IMR-90 (cell line): ENCODE results near the gene HAUS7. TPM values are rescaled to one million over a fixed set of nuclear protein-coding genes. Genes with fewer than 3 reads are reported as not detected.

ENCODE experiments used
- ATAC-seq: fragments of 200-7000 bp; cut with Tn5 transposase; 2 replicates; pipeline ENCODE4 v1.9.1; 2020; ENCODE audit warnings: low read depth, mild to moderate bottlenecking, moderate library complexity
- BruUV-seq: library from RNA; stranded (reverse); fragments of 400-500 nt; replicated peaks from 2 replicates; lab custom pipeline; 2021; lab: Mats Ljungman, UMichigan
- CTCF ChIA-PET: fragments of 300-600 bp; formaldehyde crosslinking; extraction: SDS; loops from one replicate; lab custom pipeline; 2021; ENCODE audit warnings: antibody characterized with exemption; lab: Yijun Ruan, JAX
- POLR2A ChIA-PET: fragments of 300-600 bp; sonication (Branson Sonifier 250); formaldehyde crosslinking; loops from one replicate; lab custom pipeline; 2022; ENCODE audit warnings: antibody characterized with exemption; ENCODE audit not compliant: unreplicated experiment; lab: Charles Lee
- DNase-seq: peaks from one replicate; pipeline ENCODE4 v3.0.0; 2013
- H2AFZ ChIP-seq: replicated peaks from 2 replicates; pipeline ENCODE3; 2013; ENCODE audit warnings: low read length, mild to moderate bottlenecking; ENCODE audit not compliant: poor library complexity
- H2AK5ac ChIP-seq: 2 replicates; pipeline ENCODE4 v1.6.1; 2013; ENCODE audit warnings: low read depth, low read length, inconsistent platforms
- H2AK9ac ChIP-seq: replicated peaks from 2 replicates; pipeline ENCODE3; 2013; ENCODE audit warnings: mild to moderate bottlenecking, low read depth, low read length, moderate library complexity; ENCODE audit not compliant: poor library complexity
- H2BK120ac ChIP-seq: 2 replicates; pipeline ENCODE4 v1.6.1; 2013; ENCODE audit warnings: low read depth, low read length, inconsistent platforms
- H2BK15ac ChIP-seq: 3 replicates; pipeline ENCODE4 v1.6.1; 2013; ENCODE audit warnings: low read depth, low read length, inconsistent platforms
- H2BK20ac ChIP-seq: 2 replicates; pipeline ENCODE4 v1.6.1; 2013; ENCODE audit warnings: low read depth, mild to moderate bottlenecking, inconsistent platforms, low read length, moderate library complexity
- H2BK5ac ChIP-seq: 2 replicates; pipeline ENCODE4 v1.6.1; 2013; ENCODE audit warnings: mild to moderate bottlenecking, low read depth, low read length, inconsistent platforms; ENCODE audit not compliant: poor library complexity, severe bottlenecking
- H3K14ac ChIP-seq: replicated peaks from 2 replicates; pipeline ENCODE4 v1.6.1; 2013; ENCODE audit warnings: low read depth, low read length, inconsistent platforms
- H3K18ac ChIP-seq: 2 replicates; pipeline ENCODE4 v1.6.1; 2013; ENCODE audit warnings: low read depth, low read length, control low read depth
- H3K23ac ChIP-seq: 2 replicates; pipeline ENCODE4 v1.6.1; 2013; ENCODE audit warnings: low read depth, low read length, inconsistent platforms
- H3K27ac ChIP-seq: 2 replicates; pipeline ENCODE4 v1.5.1; 2013; ENCODE audit warnings: mild to moderate bottlenecking, control low read depth, low read length; ENCODE audit not compliant: insufficient read depth
- H3K27me3 ChIP-seq: 2 replicates; pipeline ENCODE4 v1.6.1; 2013; ENCODE audit warnings: low read length; ENCODE audit not compliant: control insufficient read depth, insufficient read depth
- H3K36me3 ChIP-seq: 2 replicates; pipeline ENCODE4 v1.6.1; 2013; ENCODE audit warnings: low read length, mixed read lengths; ENCODE audit not compliant: control insufficient read depth, insufficient read depth
- H3K4ac ChIP-seq: 2 replicates; pipeline ENCODE4 v1.6.1; 2013; ENCODE audit warnings: low read depth, low read length, inconsistent platforms
- H3K4me1 ChIP-seq: 2 replicates; pipeline ENCODE4 v1.6.1; 2013; ENCODE audit warnings: low read length, mixed read lengths; ENCODE audit not compliant: control insufficient read depth, insufficient read depth
- H3K4me2 ChIP-seq: 2 replicates; pipeline ENCODE4 v1.6.1; 2013; ENCODE audit warnings: low read depth, mild to moderate bottlenecking, control low read depth, low read length, moderate library complexity
- H3K4me3 ChIP-seq: 2 replicates; pipeline ENCODE4 v1.5.1; 2013; ENCODE audit warnings: low read depth, mild to moderate bottlenecking, control low read depth, low read length, moderate library complexity; ENCODE audit not compliant: insufficient read depth
- H3K56ac ChIP-seq: 2 replicates; pipeline ENCODE4 v1.6.1; 2013; ENCODE audit warnings: low read length, inconsistent platforms; ENCODE audit not compliant: insufficient read depth; ENCODE audit errors: extremely low read depth
- H3K79me1 ChIP-seq, 2 experiments: 2 replicates each; pipeline ENCODE4 v1.6.1; 2013; ENCODE audit warnings: low read length in 2 of 2, inconsistent platforms in 1 of 2, low read depth in 1 of 2
- H3K9ac ChIP-seq: 2 replicates; pipeline ENCODE4 v1.6.1; 2013; ENCODE audit warnings: low read depth, low read length, control low read depth
- H3K9me1 ChIP-seq: 2 replicates; pipeline ENCODE4 v1.6.1; 2013; ENCODE audit warnings: low read length, inconsistent platforms; ENCODE audit not compliant: insufficient read depth
- H3K9me3 ChIP-seq: 2 replicates; pipeline ENCODE4 v1.6.1; 2013; ENCODE audit warnings: low read length; ENCODE audit not compliant: control insufficient read depth, insufficient read depth
- H4K20me1 ChIP-seq: 2 replicates; pipeline ENCODE4 v1.6.1; 2013; ENCODE audit warnings: low read length, inconsistent platforms; ENCODE audit not compliant: insufficient read depth
- H4K5ac ChIP-seq: 2 replicates; pipeline ENCODE4 v1.6.1; 2013; ENCODE audit warnings: mild to moderate bottlenecking, low read depth, low read length, control low read depth
- H4K8ac ChIP-seq, 2 experiments: 2 replicates each; pipeline ENCODE4 v1.6.1; 2013; ENCODE audit warnings: low read depth in 2 of 2, low read length in 2 of 2, control low read depth in 1 of 2, inconsistent platforms in 1 of 2
- H4K91ac ChIP-seq: 2 replicates; pipeline ENCODE4 v1.6.1; 2013; ENCODE audit warnings: low read depth, low read length, inconsistent platforms; ENCODE audit not compliant: insufficient read depth
- CEBPB ChIP-seq: IDR thresholded peaks from 2 replicates; pipeline ENCODE4 v1.6.1; 2012; ENCODE audit warnings: low read depth, low read length, improper control_type of control experiment
- WGBS, 2 experiments: methylation state at CpG; one replicate each; pipeline versions ENCODE4 v1.1.5 to v1.1.7; 2013; ENCODE audit warnings: missing lambda C conversion rate in 2 of 2; ENCODE audit not compliant: insufficient read length in 1 of 2; ENCODE audit errors: extremely low coverage in 2 of 2; 5-methylcytosine and 5-hydroxymethylcytosine counted together
- dilution Hi-C: fragments of 300-500 bp; cut with HindIII; formaldehyde crosslinking; loops from one replicate; pipeline ENCODE4 v1.14.3; 2018; ENCODE audit warnings: low sequenced_read_pairs; ENCODE audit not compliant: unreplicated experiment
- in situ Hi-C: fragments of 300-500 bp; cut with MboI; formaldehyde crosslinking; loops from 3 replicates; pipeline ENCODE4 v1.14.3; 2019; ENCODE audit warnings: low sequenced_read_pairs, inconsistent platforms, mixed read lengths
- intact Hi-C: fragments of 100-400 bp; cut with micrococcal nuclease; formaldehyde crosslinking; loops from 2 replicates; pipeline ENCODE4 v1.10.0; 2022
- polyA plus RNA-seq, 3 experiments: library from polyadenylated mRNA; depleted of rRNA; stranded (reverse); fragments of >200 nt; gene quantifications; 2 replicates each; pipeline ENCODE4 v1.2.3, GENCODE V29; 2012; ENCODE audit warnings: low replicate concordance in 1 of 3
- total RNA-seq: library from RNA; depleted of rRNA; stranded (reverse); fragments of >200 nt; gene quantifications from 2 replicates; pipeline ENCODE4 v1.2.3, GENCODE V29; 2012

The HAUS7 gene
- total and polyA plus RNA-seq, 2 of the 4 experiments (the other 2 are of a cell fraction): 10.8 to 25.9 TPM

DNA sequence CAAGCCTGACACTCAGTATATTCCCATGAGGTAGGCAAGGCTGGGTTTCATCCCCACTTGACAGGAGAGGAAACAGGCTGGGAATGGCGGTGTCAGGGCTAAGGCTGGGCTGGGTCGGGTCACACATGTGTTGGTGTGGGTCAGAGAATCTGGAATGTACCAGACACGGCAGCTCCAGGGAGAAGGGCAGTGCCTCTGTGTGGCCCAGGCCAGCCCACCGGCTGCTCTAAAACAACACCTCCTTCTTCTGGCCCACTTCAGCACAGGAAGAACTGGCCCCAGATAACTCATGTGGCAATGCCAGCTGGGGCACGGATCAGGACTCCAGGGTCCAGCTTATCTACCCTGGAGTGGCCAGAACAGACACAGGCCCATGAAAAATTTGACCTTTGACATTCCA lies 6.3 kb downstream of the HAUS7 start:
- no peak overlapping the region for H3K4me2 ChIP-seq
- POLR2A ChIA-PET: no interaction called here
- no peak overlapping the region for H3K4me3 ChIP-seq
- no peak overlapping the region for H4K8ac ChIP-seq
- H3K27me3 ChIP-seq: no peaks in the 10 kb centered on the region
- H3K36me3 ChIP-seq: no peaks in the 10 kb centered on the region; the same call in 1 of the 2 replicates
- H2BK15ac ChIP-seq: no peak overlapping the region
- H2BK5ac ChIP-seq: no peak overlapping the region
- no peaks in the 10 kb centered on the region; the same call in 1 of the 2 replicates for H3K4me1 ChIP-seq
- H2AK5ac ChIP-seq: no peak overlapping the region
- no peak overlapping the region for H2AK9ac ChIP-seq
- H3K9ac ChIP-seq: no peak overlapping the region
- CTCF ChIA-PET: no interaction called here
- no peak overlapping the region for H2AFZ ChIP-seq
- dilution Hi-C loops (no loop called here), in situ Hi-C loops (loop anchor here (25.0 kb wide), 1 partner anchor 427 kb away; no protein-coding TSS in a partner anchor), intact Hi-C loops (no loop called here)
- no peaks in the 10 kb centered on the region; the same call in 1 of the 2 replicates for H3K9me1 ChIP-seq
- H3K27ac ChIP-seq: no peak overlapping the region
- no peak for DNase-seq
- TF ChIP-seq CEBPB: no peak
- no peak overlapping the region for H2BK120ac ChIP-seq
- WGBS, 2 experiments: 86% methylated on average over 2 of the region's 5 CpGs; no CpG with 5 or more reads in 1 of the 2 experiments
- H4K20me1 ChIP-seq: no peaks in the 10 kb centered on the region
- no peaks in the 10 kb centered on the region for H3K9me3 ChIP-seq
- H3K23ac ChIP-seq: no peak overlapping the region
- H2BK20ac ChIP-seq: no peak overlapping the region
- H4K5ac ChIP-seq: no peak overlapping the region
- no peak overlapping the region for H3K4ac ChIP-seq
- BruUV-seq: no TSS peak
- H3K18ac ChIP-seq: no peak overlapping the region
- H3K56ac ChIP-seq: no peak overlapping the region
- H4K91ac ChIP-seq: no peak overlapping the region
- H3K79me1 ChIP-seq: 0 out of 4 replicates have a peak, but pooled peaks cover 0 to 6% of the 10 kb centered on the region in 2 experiments
- ATAC-seq: no peak
- no peak overlapping the region for H3K14ac ChIP-seq
